MM.1S (cell line): ENCODE results near the gene PREX1.

Experiments used
- DNase-seq: peaks from one replicate; pipeline ENCODE4 v3.0.0-alpha.2; 2015
- H2AFZ ChIP-seq: fragments of 300-600 bp; sonication (generic); 2 replicates; pipeline ENCODE4 v1.6.0; 2016; ENCODE audit warnings: antibody characterized with exemption, low read length
- H3F3A ChIP-seq: fragments of 300-600 bp; sonication (generic); 2 replicates; pipeline ENCODE4 v1.6.1; 2016; ENCODE audit warnings: mild to moderate bottlenecking, antibody characterized with exemption, low read length, moderate library complexity, mixed read lengths; ENCODE audit not compliant: insufficient read depth
- H3K27ac ChIP-seq: fragments of 300-600 bp; sonication (generic); 2 replicates; pipeline ENCODE4 v1.5.1; 2016; ENCODE audit warnings: mild to moderate bottlenecking, low read length
- H3K27me3 ChIP-seq: fragments of 300-600 bp; sonication (generic); replicated peaks from 2 replicates; pipeline ENCODE4 v1.6.0; 2016; ENCODE audit warnings: low read length; ENCODE audit not compliant: insufficient read depth
- H3K36me3 ChIP-seq: fragments of 300-600 bp; sonication (generic); replicated peaks from 2 replicates; pipeline ENCODE4 v1.6.1; 2016; ENCODE audit warnings: mild to moderate bottlenecking, low read length, mixed read lengths; ENCODE audit not compliant: insufficient read depth
- H3K4me1 ChIP-seq: fragments of 300-600 bp; sonication (generic); 2 replicates; pipeline ENCODE4 v1.6.1; 2016; ENCODE audit warnings: low read length, mixed read lengths
- H3K4me2 ChIP-seq: fragments of 300-600 bp; sonication (generic); 2 replicates; pipeline ENCODE4 v1.6.0; 2016; ENCODE audit warnings: low read depth, low read length
- H3K4me3 ChIP-seq: fragments of 300-600 bp; sonication (generic); 2 replicates; pipeline ENCODE4 v1.5.1; 2016; ENCODE audit warnings: low read length, mixed read lengths
- H3K79me2 ChIP-seq: fragments of 300-600 bp; sonication (generic); 2 replicates; pipeline ENCODE4 v1.6.1; 2016; ENCODE audit warnings: mixed run types, low read length, mixed read lengths
- H3K9ac ChIP-seq: fragments of 300-600 bp; sonication (generic); 2 replicates; pipeline ENCODE4 v1.6.1; 2016; ENCODE audit warnings: low read length, mixed read lengths
- H3K9me2 ChIP-seq: fragments of 300-600 bp; sonication (generic); replicated peaks from 2 replicates; pipeline ENCODE4 v1.6.1; 2016; ENCODE audit warnings: mild to moderate bottlenecking, low read length, mixed read lengths; ENCODE audit not compliant: insufficient read depth
- H3K9me3 ChIP-seq: fragments of 300-600 bp; sonication (generic); replicated peaks from 2 replicates; pipeline ENCODE4 v1.6.1; 2016; ENCODE audit warnings: mild to moderate bottlenecking, low read length, mixed read lengths; ENCODE audit not compliant: insufficient read depth
- H4K20me1 ChIP-seq: fragments of 300-600 bp; sonication (generic); 2 replicates; pipeline ENCODE4 v1.6.1; 2016; ENCODE audit warnings: mild to moderate bottlenecking, low read length, moderate library complexity, mixed read lengths; ENCODE audit not compliant: insufficient read depth
- CTCF ChIP-seq: fragments of 300-600 bp; sonication (generic); IDR thresholded peaks from 2 replicates; pipeline ENCODE4 v1.5.1; 2016; ENCODE audit warnings: antibody characterized with exemption, low read length, mixed read lengths
- EZH2 ChIP-seq: fragments of 300-600 bp; sonication (generic); optimal IDR thresholded peaks from 2 replicates; pipeline ENCODE3; 2017; ENCODE audit warnings: low read depth, mild to moderate bottlenecking, antibody characterized with exemption, low read length, mixed read lengths
- EZH2phosphoT487 ChIP-seq: fragments of 300-600 bp; sonication (generic); IDR thresholded peaks from 2 replicates; pipeline ENCODE4 v1.6.1; 2018; ENCODE audit warnings: antibody characterized with exemption, low read length

Gene PREX1

GRCh38 chr20:48774696-48775095 lies 53.1 kb downstream of the PREX1 start:
- Histone ChIP-seq H3K27ac (no peak overlapping the region), H2AFZ (no peak overlapping the region), H3K4me1 (no peaks in the 10 kb centered on the region), H4K20me1 (no peaks in the 10 kb centered on the region), H3K9ac (no peak overlapping the region), H3K4me2 (no peak overlapping the region), H3K9me2 (no peaks in the 10 kb centered on the region), H3K36me3 (no peaks in the 10 kb centered on the region), H3F3A (no peaks in the 10 kb centered on the region), H3K79me2 (no peaks in the 10 kb centered on the region), H3K27me3 (no peaks in the 10 kb centered on the region), H3K9me3 (no peaks in the 10 kb centered on the region), H3K4me3 (no peak overlapping the region)
- no peak for DNase-seq
- TF ChIP-seq CTCF, result no peak
- TF ChIP-seq EZH2phosphoT487, result no peak
- TF ChIP-seq EZH2, result no peak

GRCh38 chr20:48773837-48774418 lies 53.9 kb downstream of the PREX1 start:
- Histone ChIP-seq H3K4me2 (no peak overlapping the region), H3K36me3 (no peaks in the 10 kb centered on the region), H3F3A (no peaks in the 10 kb centered on the region), H3K9me2 (no peaks in the 10 kb centered on the region), H2AFZ (no peak overlapping the region), H4K20me1 (no peaks in the 10 kb centered on the region), H3K79me2 (no peaks in the 10 kb centered on the region), H3K27ac (no peak overlapping the region), H3K9me3 (no peaks in the 10 kb centered on the region), H3K4me1 (no peaks in the 10 kb centered on the region), H3K9ac (no peak overlapping the region), H3K27me3 (no peaks in the 10 kb centered on the region), H3K4me3 (no peak overlapping the region)
- no peak for TF ChIP-seq EZH2
- no peak for TF ChIP-seq CTCF
- no peak for TF ChIP-seq EZH2phosphoT487
- DNase-seq, result no peak

GRCh38 chr20:48772183-48772976 lies 55.4 kb downstream of the PREX1 start:
- Histone ChIP-seq H4K20me1 (no peaks in the 10 kb centered on the region), H3K79me2 (no peaks in the 10 kb centered on the region), H3K36me3 (no peaks in the 10 kb centered on the region), H3K9ac (no peak overlapping the region), H3K4me3 (no peak overlapping the region), H3K4me1 (no peaks in the 10 kb centered on the region), H3K27me3 (0 out of 2 replicates have a peak, but pooled peaks cover 2% of the 10 kb centered on the region), H2AFZ (no peak overlapping the region), H3K4me2 (no peak overlapping the region), H3K9me2 (no peaks in the 10 kb centered on the region), H3K9me3 (no peaks in the 10 kb centered on the region), H3F3A (no peaks in the 10 kb centered on the region), H3K27ac (no peak overlapping the region)
- TF ChIP-seq EZH2phosphoT487 (no peak), CTCF (no peak), EZH2 (no peak)
- no peak for DNase-seq
